Duodenal mucosa (tissue), 2 donors: ENCODE measurements around the gene RASGRP4.
"Not testable (repeated sequence)": the region's sequence is repeated elsewhere in the genome, so short reads cannot be mapped to it uniquely, and the experiment has no call there.

Source experiments
- H3K27ac ChIP-seq: one replicate; pipeline ENCODE4 v1.7.0; 2013; ENCODE audit warnings: low read depth, low read length
- H3K27me3 ChIP-seq, 2 donors: one replicate each; pipeline ENCODE4 v1.7.0; 2013; ENCODE audit warnings: low read length in 2 of 2, control low read depth in 1 of 2; ENCODE audit not compliant: insufficient read depth in 2 of 2, control insufficient read depth in 1 of 2
- H3K36me3 ChIP-seq, 2 donors: one replicate each; pipeline ENCODE4 v1.7.0; 2013; ENCODE audit warnings: low read length in 2 of 2, control low read depth in 1 of 2; ENCODE audit not compliant: insufficient read depth in 2 of 2, control insufficient read depth in 1 of 2
- H3K4me1 ChIP-seq, 2 donors: one replicate each; pipeline ENCODE4 v1.7.0; 2013; ENCODE audit warnings: low read length in 2 of 2, control low read depth in 1 of 2; ENCODE audit not compliant: insufficient read depth in 2 of 2, control insufficient read depth in 1 of 2
- H3K4me3 ChIP-seq, 2 donors: one replicate each; pipeline ENCODE4 v1.7.0; 2013; ENCODE audit warnings: low read length in 2 of 2, low read depth in 1 of 2
- H3K9ac ChIP-seq, 2 donors: one replicate each; pipeline ENCODE4 v1.7.0; 2013; ENCODE audit warnings: low read length in 2 of 2, low read depth in 1 of 2
- H3K9me3 ChIP-seq, 2 donors: one replicate each; pipeline ENCODE4 v1.7.0; 2013; ENCODE audit warnings: low read length in 2 of 2, control low read depth in 1 of 2; ENCODE audit not compliant: control insufficient read depth in 1 of 2

RASGRP4 gene

GRCh38 chr19:38374332-38375097, 51.5 kb downstream of the RASGRP4 start, which contains the start of gene PSMD8:
PSMD8 (plus strand) TSS chr19:38374571; CDS start chr19:38374602, 31 bp downstream.
- Histone ChIP-seq H3K27me3 (no peaks in the 10 kb centered on the region), H3K9ac (peak within 1 kb of the TSS; percentile 73 to 97), H3K27ac (peak within 1 kb of the TSS; percentile 79), H3K4me1 (peaks cover 13 to 25% of the 10 kb centered on the region in 2 donors), H3K9me3 (no peaks in the 10 kb centered on the region), H3K4me3 (peak within 1 kb of the TSS; percentile 83 to 88), H3K36me3 (peaks cover 4 to 23% of the 10 kb centered on the region in 2 donors)

GRCh38 chr19:38373907-38374331, 52.1 kb downstream of the RASGRP4 start:
- Histone ChIP-seq H3K4me1 (peaks cover 13 to 25% of the 10 kb centered on the region in 2 donors), H3K4me3 (peak overlapping the region; percentile 73 to 75), H3K9ac (peak overlapping the region; percentile 56 to 73), H3K27ac (peak overlapping the region; percentile 70), H3K27me3 (no peaks in the 10 kb centered on the region), H3K36me3 (peaks cover under 1 to 17% of the 10 kb centered on the region in 2 donors), H3K9me3 (no peaks in the 10 kb centered on the region)

- Histone ChIP-seq H3K27me3 (peaks cover 0 to 10% of the 10 kb centered on the region in 2 donors), H3K9me3 (no peaks in the 10 kb centered on the region), H3K9ac (no peak overlapping the region), H3K27ac (no peak overlapping the region), H3K4me3 (no peak overlapping the region), H3K36me3 (peaks cover 0 to 3% of the 10 kb centered on the region in 2 donors), H3K4me1 (peaks cover 12 to 16% of the 10 kb centered on the region in 2 donors)
These were observed 54.9 kb downstream of the RASGRP4 start for GRCh38 chr19:38371081-38371480.

GRCh38 chr19:38370299-38370698, 55.7 kb downstream of the RASGRP4 start:
- H3K4me1 ChIP-seq: peaks cover 4 to 9% of the 10 kb centered on the region in 2 donors
- no peak overlapping the region for H3K9ac ChIP-seq
- no peak overlapping the region for H3K4me3 ChIP-seq
- peaks cover 0 to 10% of the 10 kb centered on the region in 2 donors for H3K27me3 ChIP-seq
- H3K27ac ChIP-seq: no peak overlapping the region
- H3K9me3 ChIP-seq: no peaks in the 10 kb centered on the region
- H3K36me3 ChIP-seq: no peaks in the 10 kb centered on the region

GRCh38 chr19:38369584-38369983, 56.4 kb downstream of the RASGRP4 start:
- H3K36me3 ChIP-seq: no peaks in the 10 kb centered on the region

GRCh38 chr19:38367041-38367440, 59.0 kb downstream of the RASGRP4 start:
- Histone ChIP-seq H3K9me3 (no peaks in the 10 kb centered on the region), H3K4me1 (peaks cover 10 to 13% of the 10 kb centered on the region in 2 donors), H3K27me3 (peaks cover 0 to 10% of the 10 kb centered on the region in 2 donors), H3K9ac (no peak overlapping the region), H3K27ac (no peak overlapping the region), H3K36me3 (no peaks in the 10 kb centered on the region), H3K4me3 (no peak overlapping the region)

More at GRCh38 chr19:38369584-38369983, 56.4 kb downstream of the RASGRP4 start:
- Histone ChIP-seq H3K9me3 (no peaks in the 10 kb centered on the region), H3K27me3 (peaks cover 0 to 10% of the 10 kb centered on the region in 2 donors), H3K4me3 (no peak overlapping the region), H3K9ac (no peak overlapping the region), H3K27ac (no peak overlapping the region), H3K4me1 (peaks cover 4 to 9% of the 10 kb centered on the region in 2 donors)

GRCh38 chr19:38362946-38363688, 62.9 kb downstream of the RASGRP4 start:
- Histone ChIP-seq H3K4me3 (peak overlapping the region in 1 of 2 donors; percentile 79), H3K4me1 (peaks cover 7 to 15% of the 10 kb centered on the region in 2 donors), H3K27me3 (peaks cover 27 to 31% of the 10 kb centered on the region in 2 donors)
- not testable (repeated sequence) for H3K9me3 ChIP-seq, H3K27ac ChIP-seq, H3K36me3 ChIP-seq, H3K9ac ChIP-seq

- Histone ChIP-seq H3K9ac (peak overlapping the region in 1 of 2 donors; percentile 10), H3K4me3 (peak overlapping the region; percentile 66 to 79), H3K27me3 (peaks cover 24 to 28% of the 10 kb centered on the region in 2 donors), H3K9me3 (no peaks in the 10 kb centered on the region), H3K36me3 (no peaks in the 10 kb centered on the region), H3K27ac (no peak overlapping the region), H3K4me1 (peaks cover 7 to 15% of the 10 kb centered on the region in 2 donors)
These were observed 63.7 kb downstream of the RASGRP4 start for GRCh38 chr19:38362076-38362945.

- peak overlapping the region; percentile 66 to 79 for H3K4me3 ChIP-seq
- peaks cover 7 to 15% of the 10 kb centered on the region in 2 donors for H3K4me1 ChIP-seq
- H3K9me3 ChIP-seq: no peaks in the 10 kb centered on the region
- peak overlapping the region in 1 of 2 donors; percentile 10 for H3K9ac ChIP-seq
- H3K27ac ChIP-seq: no peak overlapping the region
- peaks cover 26 to 28% of the 10 kb centered on the region in 2 donors for H3K27me3 ChIP-seq
- H3K36me3 ChIP-seq: no peaks in the 10 kb centered on the region
These were observed 64.4 kb downstream of the RASGRP4 start for GRCh38 chr19:38361633-38362075.
